Measurements from ENCODE around the gene ZNF692.

The ZNF692 gene

GRCh38 chr1:248905662-248906008 lies 46.8 kb upstream of the ZNF692 start:
- Histone ChIP-seq H3K36me3 (ENCODE audit: control insufficient read depth, low read length) (no peaks in the 10 kb centered on the region; the same call in 1 of the 2 replicates), H3K4me2 (ENCODE audit: low read length) (peak overlapping the region; percentile 95), H3K9me2 (replicated peaks; ENCODE audit: control insufficient read depth, low read length) (no peaks in the 10 kb centered on the region), H3K27ac (ENCODE audit: low read depth, low read length) (peak overlapping the region; percentile 69), H3F3A (ENCODE audit: control insufficient read depth, insufficient read depth) (no peaks in the 10 kb centered on the region), H3K79me2 (ENCODE audit: control insufficient read depth, low read length) (peaks cover 41% of the 10 kb centered on the region), H3K9me3 (ENCODE audit: control insufficient read depth, insufficient read depth, low read length) (no peaks in the 10 kb centered on the region), H3K4me1 (ENCODE audit: control insufficient read depth, low read length) (peaks cover 20% of the 10 kb centered on the region), H4K20me1 (ENCODE audit: control insufficient read depth, insufficient read depth, low read depth, low read length) (no peaks in the 10 kb centered on the region), H3K4me3 (ENCODE audit: low read length) (peak overlapping the region; percentile 90), H3K27me3 (ENCODE audit: control insufficient read depth, low read length) (peaks cover 2% of the 10 kb centered on the region)
- TF ChIP-seq CTCF (IDR thresholded peaks at IDR 0.05; ENCODE audit: low read depth, low read length, poor library complexity, severe bottlenecking) (no peak), EZH2phosphoT487 (IDR thresholded peaks at IDR 0.05; ENCODE audit: borderline replicate concordance, low read length) (no peak)

DNA sequence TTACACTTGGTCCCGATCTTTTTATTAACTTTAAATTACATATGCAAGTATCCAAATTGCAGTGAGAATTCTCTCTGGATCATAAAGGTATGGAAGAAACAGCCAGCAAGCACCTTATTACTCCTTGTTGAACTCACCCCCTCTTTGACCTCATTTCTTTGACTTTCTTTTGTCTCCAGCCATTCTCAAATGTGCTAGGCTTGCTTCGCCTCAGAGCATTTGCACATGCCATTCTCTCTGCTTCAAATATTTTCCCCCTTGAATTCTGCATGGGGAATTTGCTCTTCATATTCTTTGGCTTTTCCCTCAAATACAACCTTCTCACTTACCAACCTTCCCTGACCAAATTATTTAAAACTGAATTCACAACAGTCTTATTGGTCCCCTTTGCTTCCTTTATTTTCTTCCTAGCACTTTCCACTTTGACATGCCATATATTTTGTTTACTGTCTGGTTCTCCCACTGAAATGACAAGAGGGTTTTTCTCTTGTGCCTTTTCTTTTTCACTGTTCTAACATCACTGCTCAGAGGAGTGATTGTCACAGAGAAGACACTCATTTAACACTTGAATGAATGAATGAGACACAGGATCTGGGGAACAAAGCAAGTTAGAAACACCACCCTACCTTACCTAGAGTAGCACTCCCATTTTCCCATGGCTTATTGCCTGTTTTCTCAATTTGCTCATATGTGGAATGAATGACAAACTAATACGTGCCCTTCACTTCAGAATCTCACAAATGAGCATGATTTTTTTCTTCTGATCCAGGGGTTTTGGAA lies 45.7 kb upstream of the ZNF692 start:
- Histone ChIP-seq H3K4me3 (ENCODE audit: low read length) (peak overlapping the region; percentile 90), H3K9me2 (replicated peaks; ENCODE audit: control insufficient read depth, low read length) (no peaks in the 10 kb centered on the region), H3K27me3 (ENCODE audit: control insufficient read depth, low read length) (peaks cover 4% of the 10 kb centered on the region), H3K36me3 (ENCODE audit: control insufficient read depth, low read length) (no peaks in the 10 kb centered on the region), H3K9me3 (ENCODE audit: control insufficient read depth, insufficient read depth, low read length) (no peaks in the 10 kb centered on the region), H3F3A (ENCODE audit: control insufficient read depth, insufficient read depth) (no peaks in the 10 kb centered on the region), H3K27ac (ENCODE audit: low read depth, low read length) (no peak overlapping the region), H4K20me1 (ENCODE audit: control insufficient read depth, insufficient read depth, low read depth, low read length) (no peaks in the 10 kb centered on the region), H3K4me1 (ENCODE audit: control insufficient read depth, low read length) (peaks cover 20% of the 10 kb centered on the region), H3K4me2 (ENCODE audit: low read length) (peak overlapping the region; percentile 95), H3K79me2 (ENCODE audit: control insufficient read depth, low read length) (peaks cover 30% of the 10 kb centered on the region)
- TF ChIP-seq EZH2phosphoT487 (IDR thresholded peaks at IDR 0.05; ENCODE audit: borderline replicate concordance, low read length): no peak
- no peak for TF ChIP-seq CTCF (IDR thresholded peaks at IDR 0.05; ENCODE audit: low read depth, low read length, poor library complexity, severe bottlenecking)

DNA sequence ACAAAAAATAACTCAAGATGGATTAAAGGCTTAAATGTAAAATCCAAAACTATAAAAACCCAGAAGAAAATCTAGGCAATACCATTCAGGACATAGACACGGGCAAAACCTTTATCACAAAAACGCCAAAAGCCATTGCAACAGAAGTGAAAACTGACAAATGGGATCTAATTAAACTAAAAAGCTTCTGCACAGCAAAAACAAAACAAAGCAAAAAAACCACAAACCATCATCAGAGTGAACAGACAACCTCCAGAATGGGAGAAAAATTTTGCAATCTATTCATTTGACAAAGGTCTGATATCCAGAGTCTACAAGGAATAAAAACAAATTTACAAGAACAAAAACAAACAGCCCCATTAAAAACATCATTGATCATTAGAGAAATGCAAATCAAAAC lies 42.7 kb upstream of the ZNF692 start:
- Histone ChIP-seq H3K79me2 (ENCODE audit: control insufficient read depth, low read length) (no peaks in the 10 kb centered on the region; the same call in 1 of the 2 replicates), H3K4me3 (ENCODE audit: low read length) (no peak overlapping the region), H3K4me2 (ENCODE audit: low read length) (no peak overlapping the region), H4K20me1 (ENCODE audit: control insufficient read depth, insufficient read depth, low read depth, low read length) (no peaks in the 10 kb centered on the region), H3K9me3 (ENCODE audit: control insufficient read depth, insufficient read depth, low read length) (no peaks in the 10 kb centered on the region), H3K27me3 (ENCODE audit: control insufficient read depth, low read length) (peaks cover 4% of the 10 kb centered on the region), H3K4me1 (ENCODE audit: control insufficient read depth, low read length) (peaks cover 13% of the 10 kb centered on the region), H3K27ac (ENCODE audit: low read depth, low read length) (no peak overlapping the region), H3K36me3 (ENCODE audit: control insufficient read depth, low read length) (no peaks in the 10 kb centered on the region), H3K9me2 (replicated peaks; ENCODE audit: control insufficient read depth, low read length) (no peaks in the 10 kb centered on the region), H3F3A (ENCODE audit: control insufficient read depth, insufficient read depth) (no peaks in the 10 kb centered on the region)
- TF ChIP-seq EZH2phosphoT487 (IDR thresholded peaks at IDR 0.05; ENCODE audit: borderline replicate concordance, low read length) (no peak), CTCF (IDR thresholded peaks at IDR 0.05; ENCODE audit: low read depth, low read length, poor library complexity, severe bottlenecking) (no peak)

Measured in DOHH2 (cell line).